HEK293T (cell line): ENCODE data around the gene BCL11A.

Source experiments
- CTCF ChIA-PET: fragments of 350-600 bp; formaldehyde crosslinking; extraction: SDS; loops from one replicate; lab custom pipeline; 2021; ENCODE audit warnings: antibody characterized with exemption, inconsistent platforms; lab: Yijun Ruan, JAX
- POLR2A ChIA-PET: fragments of 350-600 bp; formaldehyde crosslinking; extraction: SDS; loops from one replicate; lab custom pipeline; 2020; ENCODE audit warnings: antibody characterized with exemption, inconsistent platforms; lab: Yijun Ruan, JAX
- DNase-seq: peaks from one replicate; pipeline ENCODE4 v3.0.0; 2012; ENCODE audit warnings: mixed read lengths; ENCODE audit errors: extremely low spot score
- ARNT ChIP-seq: fragments of 450-650 bp; IDR thresholded peaks from 2 replicates; pipeline ENCODE4 v1.6.1; 2017; ENCODE audit warnings: mild to moderate bottlenecking
- BHLHE40 ChIP-seq: fragments of 450-650 bp; IDR thresholded peaks from 2 replicates; pipeline ENCODE4 v1.6.1; 2016; ENCODE audit warnings: mild to moderate bottlenecking, moderate library complexity, borderline replicate concordance
- CTBP1 ChIP-seq: fragments of 450-650 bp; IDR thresholded peaks from 2 replicates; pipeline ENCODE4 v1.6.1; 2016; ENCODE audit warnings: borderline replicate concordance
- ELF4 ChIP-seq: fragments of 450-650 bp; IDR thresholded peaks from 2 replicates; pipeline ENCODE4 v1.6.1; 2017; ENCODE audit warnings: antibody characterized with exemption
- FOXA1 ChIP-seq: fragments of 450-650 bp; IDR thresholded peaks from 2 replicates; pipeline ENCODE4 v1.6.1; 2016; ENCODE audit warnings: mild to moderate bottlenecking
- FOXK2 ChIP-seq: fragments of 450-650 bp; IDR thresholded peaks from 2 replicates; pipeline ENCODE4 v1.6.1; 2016; ENCODE audit warnings: mild to moderate bottlenecking
- FOXM1 ChIP-seq: fragments of 450-650 bp; IDR thresholded peaks from 2 replicates; pipeline ENCODE4 v1.6.1; 2017; ENCODE audit warnings: mild to moderate bottlenecking, borderline replicate concordance
- HDGF ChIP-seq: fragments of 450-650 bp; IDR thresholded peaks from 2 replicates; pipeline ENCODE4 v1.6.1; 2017; ENCODE audit warnings: antibody characterized with exemption, borderline replicate concordance
- L3MBTL2 ChIP-seq: fragments of 450-650 bp; conservative IDR thresholded peaks from 2 replicates; pipeline ENCODE4 v1.6.1; 2016; ENCODE audit warnings: mild to moderate bottlenecking
- LEF1 ChIP-seq: fragments of 450-650 bp; IDR thresholded peaks from 2 replicates; pipeline ENCODE4 v1.6.1; 2017; ENCODE audit warnings: mild to moderate bottlenecking, borderline replicate concordance
- NFRKB ChIP-seq: fragments of 450-650 bp; IDR thresholded peaks from 2 replicates; pipeline ENCODE4 v1.6.1; 2016; ENCODE audit warnings: mild to moderate bottlenecking, moderate library complexity
- SP1 ChIP-seq: fragments of 450-650 bp; IDR thresholded peaks from 2 replicates; pipeline ENCODE4 v1.6.1; 2017
- SUZ12 ChIP-seq: fragments of 450-650 bp; IDR thresholded peaks from 2 replicates; pipeline ENCODE4 v1.6.1; 2016; ENCODE audit warnings: mild to moderate bottlenecking
- TARDBP ChIP-seq: fragments of 450-650 bp; IDR thresholded peaks from 2 replicates; pipeline ENCODE4 v1.6.1; 2016
- ZNF384 ChIP-seq: fragments of 450-650 bp; IDR thresholded peaks from 2 replicates; pipeline ENCODE4 v1.6.1; 2016
- TF ChIP-seq, protein P1 (sequence below): fragments of 450-650 bp; IDR thresholded peaks from 2 replicates; pipeline ENCODE4 v1.6.1; 2016

The BCL11A gene

DNA sequence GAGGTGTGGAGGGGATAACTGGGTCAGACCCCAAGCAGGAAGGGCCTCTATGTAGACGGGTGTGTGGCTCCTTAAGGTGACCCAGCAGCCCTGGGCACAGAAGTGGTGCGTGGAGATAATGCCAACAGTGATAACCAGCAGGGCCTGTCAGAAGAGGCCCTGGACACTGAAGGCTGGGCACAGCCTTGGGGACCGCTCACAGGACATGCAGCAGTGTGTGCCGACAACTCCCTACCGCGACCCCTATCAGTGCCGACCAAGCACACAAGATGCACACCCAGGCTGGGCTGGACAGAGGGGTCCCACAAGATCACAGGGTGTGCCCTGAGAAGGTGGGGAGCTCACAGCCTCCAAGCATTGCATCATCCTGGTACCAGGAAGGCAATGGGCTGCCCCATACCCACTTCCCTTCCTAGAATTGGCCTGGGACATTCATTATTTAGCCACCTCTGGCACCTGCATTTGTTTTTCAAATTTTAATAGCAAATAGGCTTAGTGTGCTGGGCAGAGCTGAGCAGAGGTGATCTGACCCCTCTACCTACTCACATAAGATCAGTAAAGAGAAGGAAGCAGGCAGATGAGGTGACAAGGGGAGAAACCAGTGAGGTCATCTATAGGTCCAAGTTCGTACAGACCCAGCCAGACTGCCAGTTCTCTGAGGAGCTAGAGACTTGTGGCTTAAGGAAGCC, 55.2 kb downstream of the BCL11A start:
- TF ChIP-seq SUZ12 (no peak), SP1 (no peak), CTBP1 (no peak), FOXA1 (no peak), ZNF384 (no peak), ARNT (no peak), HDGF (no peak), FOXK2 (no peak), TARDBP (no peak), LEF1 (no peak), L3MBTL2 (no peak), FOXM1 (no peak), BHLHE40 (no peak), NFRKB (no peak), ELF4 (no peak)
- TF ChIP-seq, protein P1, sequence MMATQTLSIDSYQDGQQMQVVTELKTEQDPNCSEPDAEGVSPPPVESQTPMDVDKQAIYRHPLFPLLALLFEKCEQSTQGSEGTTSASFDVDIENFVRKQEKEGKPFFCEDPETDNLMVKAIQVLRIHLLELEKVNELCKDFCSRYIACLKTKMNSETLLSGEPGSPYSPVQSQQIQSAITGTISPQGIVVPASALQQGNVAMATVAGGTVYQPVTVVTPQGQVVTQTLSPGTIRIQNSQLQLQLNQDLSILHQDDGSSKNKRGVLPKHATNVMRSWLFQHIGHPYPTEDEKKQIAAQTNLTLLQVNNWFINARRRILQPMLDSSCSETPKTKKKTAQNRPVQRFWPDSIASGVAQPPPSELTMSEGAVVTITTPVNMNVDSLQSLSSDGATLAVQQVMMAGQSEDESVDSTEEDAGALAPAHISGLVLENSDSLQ, result no peak
- DNase-seq, result no peak
- CTCF ChIA-PET, result interaction anchor here (1.0 kb wide), 1 partner anchor 84 kb away, joined by 3 read pairs; no protein-coding TSS in a partner anchor
- POLR2A ChIA-PET, result no interaction called here

DNA sequence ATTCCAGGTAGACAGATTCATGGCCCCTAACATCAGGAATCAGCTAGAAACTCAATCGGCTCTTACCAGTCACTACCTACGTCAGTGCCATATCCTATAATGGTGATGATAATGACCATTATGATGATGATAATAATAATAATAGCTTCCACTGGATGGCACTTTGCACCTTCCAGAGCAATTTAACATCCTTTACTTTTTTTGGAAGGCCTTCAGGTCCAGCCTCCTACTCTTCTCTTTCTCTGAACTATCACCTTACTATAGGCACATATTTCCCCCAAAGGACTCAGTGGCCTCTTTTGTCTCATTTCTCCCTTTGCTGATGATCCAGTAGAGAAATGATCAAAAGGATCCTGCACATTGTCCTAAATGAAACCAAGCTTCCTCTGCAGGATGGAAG, 56.0 kb downstream of the BCL11A start:
- POLR2A ChIA-PET, result no interaction called here

DNA sequence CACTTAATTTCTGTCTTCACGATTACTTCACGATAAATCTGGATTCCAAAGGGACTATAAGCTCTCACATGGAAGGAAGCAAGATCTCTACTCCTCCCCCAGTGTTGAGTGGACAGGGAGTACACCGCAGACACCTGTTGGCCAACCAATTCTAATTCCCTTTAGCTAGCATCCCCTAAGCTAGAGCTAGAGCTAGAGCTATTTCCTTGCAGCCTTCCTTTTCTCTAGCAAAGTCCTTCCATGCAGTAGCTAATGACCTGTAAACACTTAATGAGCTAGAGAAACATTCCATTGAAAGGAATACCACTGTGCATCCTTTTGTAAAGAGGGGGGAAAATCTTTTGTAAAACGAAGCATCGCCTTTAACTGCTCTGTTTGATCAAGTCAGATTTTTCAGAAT, 56.5 kb downstream of the BCL11A start:
- no peak for DNase-seq
- CTCF ChIA-PET, result no interaction called here
- TF ChIP-seq CTBP1 (no peak), BHLHE40 (no peak), ZNF384 (no peak), LEF1 (no peak), SP1 (no peak)
- TF ChIP-seq, protein P1, result no peak
- POLR2A ChIA-PET, result no interaction called here

More for the DNA sequence above, 56.0 kb downstream of the BCL11A start:
- DNase-seq, result no peak
- TF ChIP-seq FOXA1, result no peak
- no peak for TF ChIP-seq SP1
- no peak for TF ChIP-seq CTBP1
- TF ChIP-seq FOXK2, result no peak
- no peak for TF ChIP-seq FOXM1
- TF ChIP-seq, protein P1, result no peak
- no peak for TF ChIP-seq ELF4
- TF ChIP-seq HDGF, result no peak
- TF ChIP-seq BHLHE40, result no peak
- no peak for TF ChIP-seq ARNT
- no peak for TF ChIP-seq TARDBP
- TF ChIP-seq SUZ12, result no peak
- no peak for TF ChIP-seq LEF1
- TF ChIP-seq ZNF384, result no peak
- TF ChIP-seq L3MBTL2, result no peak
- TF ChIP-seq NFRKB, result no peak
- CTCF ChIA-PET, result interaction anchor here (1.0 kb wide), 1 partner anchor 85 kb away, joined by 3 read pairs; no protein-coding TSS in a partner anchor

DNA sequence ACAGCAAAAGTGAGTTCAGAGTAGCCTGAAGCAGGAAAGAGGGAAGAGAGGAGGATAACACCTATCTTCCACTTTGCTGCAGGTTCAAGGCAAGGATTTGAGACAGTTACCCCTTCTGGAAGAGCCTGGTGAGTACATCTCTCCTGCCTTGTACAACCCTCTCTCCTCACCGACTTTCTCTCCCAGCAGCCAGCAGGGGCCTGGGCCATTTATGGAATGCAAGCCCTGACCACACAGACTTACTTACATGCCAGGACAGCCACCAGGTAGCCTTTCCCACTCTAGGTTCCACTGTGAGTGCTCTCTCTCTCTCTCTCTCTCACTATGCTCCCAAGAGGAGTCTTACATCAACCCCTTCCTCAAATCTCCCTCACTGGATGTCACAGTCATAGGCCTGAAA, 57.0 kb downstream of the BCL11A start:
- no peak for DNase-seq
- CTCF ChIA-PET, result no interaction called here
- POLR2A ChIA-PET, result no interaction called here
- no peak for TF ChIP-seq LEF1
- no peak for TF ChIP-seq L3MBTL2
- TF ChIP-seq, protein P1, result no peak
- no peak for TF ChIP-seq BHLHE40
- TF ChIP-seq ZNF384, result no peak
- no peak for TF ChIP-seq FOXM1
- no peak for TF ChIP-seq HDGF
- no peak for TF ChIP-seq ELF4
- no peak for TF ChIP-seq FOXK2
- TF ChIP-seq SP1, result no peak
- no peak for TF ChIP-seq FOXA1
- no peak for TF ChIP-seq NFRKB
- no peak for TF ChIP-seq ARNT
- TF ChIP-seq TARDBP, result no peak

DNA sequence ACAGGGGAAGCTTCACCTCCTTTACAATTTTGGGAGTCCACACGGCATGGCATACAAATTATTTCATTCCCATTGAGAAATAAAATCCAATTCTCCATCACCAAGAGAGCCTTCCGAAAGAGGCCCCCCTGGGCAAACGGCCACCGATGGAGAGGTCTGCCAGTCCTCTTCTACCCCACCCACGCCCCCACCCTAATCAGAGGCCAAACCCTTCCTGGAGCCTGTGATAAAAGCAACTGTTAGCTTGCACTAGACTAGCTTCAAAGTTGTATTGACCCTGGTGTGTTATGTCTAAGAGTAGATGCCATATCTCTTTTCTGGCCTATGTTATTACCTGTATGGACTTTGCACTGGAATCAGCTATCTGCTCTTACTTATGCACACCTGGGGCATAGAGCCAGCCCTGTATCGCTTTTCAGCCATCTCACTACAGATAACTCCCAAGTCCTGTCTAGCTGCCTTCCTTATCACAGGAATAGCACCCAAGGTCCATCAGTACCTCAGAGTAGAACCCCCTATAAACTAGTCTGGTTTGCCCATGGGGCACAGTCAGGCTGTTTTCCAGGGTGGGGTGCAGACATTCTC, 58.3 kb downstream of the BCL11A start:
- TF ChIP-seq, protein P1, result no peak
- TF ChIP-seq L3MBTL2 (no peak), FOXA1 (no peak), CTBP1 (no peak), FOXM1 (no peak), TARDBP (no peak), ZNF384 (no peak), SP1 (no peak), LEF1 (no peak), SUZ12 (no peak), NFRKB (no peak), ELF4 (no peak), FOXK2 (no peak), ARNT (no peak), HDGF (no peak)
- no peak for DNase-seq
- POLR2A ChIA-PET, result no interaction called here
- CTCF ChIA-PET, result interaction anchor here (1.3 kb wide), 1 partner anchor 87 kb away, joined by 4 read pairs; no protein-coding TSS in a partner anchor
